ENCODE results near the gene CLSTN1.
"Not testable (repeated sequence)": the region's sequence is repeated elsewhere in the genome, so short reads cannot be mapped to it uniquely, and the experiment has no call there.

CLSTN1 gene

GRCh38 chr1:9794081-9794480 is 29.7 kb downstream of the CLSTN1 start:
- DNase-seq = no peak

- no peak for DNase-seq
Measured at GRCh38 chr1:9793291-9793690, 30.5 kb downstream of the CLSTN1 start.

GRCh38 chr1:9792156-9793042 is 31.4 kb downstream of the CLSTN1 start:
- peak; percentile 71 for DNase-seq

- not testable (repeated sequence) for DNase-seq
Measured at GRCh38 chr1:9789700-9790099, 34.1 kb downstream of the CLSTN1 start.

- DNase-seq = no peak
Measured at GRCh38 chr1:9787702-9788101, 36.1 kb downstream of the CLSTN1 start.

GRCh38 chr1:9785406-9785805 is 38.4 kb downstream of the CLSTN1 start:
- DNase-seq = no peak

- DNase-seq = peak; percentile 22
Measured at GRCh38 chr1:9784508-9785133, 39.1 kb downstream of the CLSTN1 start.

- no peak for DNase-seq
Measured at GRCh38 chr1:9782897-9783296, 40.9 kb downstream of the CLSTN1 start.

- DNase-seq = no peak
Measured at GRCh38 chr1:9782116-9782751, 41.5 kb downstream of the CLSTN1 start.

GRCh38 chr1:9780554-9781110 is 43.1 kb downstream of the CLSTN1 start:
- DNase-seq = no peak

GRCh38 chr1:9778905-9779304 is 44.9 kb downstream of the CLSTN1 start:
- no peak for DNase-seq

GRCh38 chr1:9776685-9777084 is 47.1 kb downstream of the CLSTN1 start:
- no peak for DNase-seq

GRCh38 chr1:9774712-9775679 is 48.8 kb downstream of the CLSTN1 start:
- DNase-seq = no peak

GRCh38 chr1:9770298-9770697 is 53.5 kb downstream of the CLSTN1 start:
- no peak for DNase-seq

- DNase-seq = no peak
Measured at GRCh38 chr1:9768983-9769382, 54.8 kb downstream of the CLSTN1 start.

GRCh38 chr1:9767964-9768668 is 55.6 kb downstream of the CLSTN1 start:
- no peak for DNase-seq

- DNase-seq = no peak
Measured at GRCh38 chr1:9766759-9767442, 56.9 kb downstream of the CLSTN1 start.

GRCh38 chr1:9764550-9764949 is 59.2 kb downstream of the CLSTN1 start:
- no peak for DNase-seq

GRCh38 chr1:9763914-9764313 is 59.9 kb downstream of the CLSTN1 start:
- no peak for DNase-seq

GRCh38 chr1:9762446-9762845 is 61.3 kb downstream of the CLSTN1 start:
- DNase-seq = not testable (repeated sequence)

- DNase-seq = no peak
Measured at GRCh38 chr1:9761855-9762254, 61.9 kb downstream of the CLSTN1 start.
